ENCODE results near the gene SLC6A9. TPM values are rescaled to one million over a fixed set of nuclear protein-coding genes. Genes with fewer than 3 reads are reported as not detected.

Gene SLC6A9
- polyA plus RNA-seq, 3 donors: 5.4 to 6.3 (median 6.1) TPM

DNA sequence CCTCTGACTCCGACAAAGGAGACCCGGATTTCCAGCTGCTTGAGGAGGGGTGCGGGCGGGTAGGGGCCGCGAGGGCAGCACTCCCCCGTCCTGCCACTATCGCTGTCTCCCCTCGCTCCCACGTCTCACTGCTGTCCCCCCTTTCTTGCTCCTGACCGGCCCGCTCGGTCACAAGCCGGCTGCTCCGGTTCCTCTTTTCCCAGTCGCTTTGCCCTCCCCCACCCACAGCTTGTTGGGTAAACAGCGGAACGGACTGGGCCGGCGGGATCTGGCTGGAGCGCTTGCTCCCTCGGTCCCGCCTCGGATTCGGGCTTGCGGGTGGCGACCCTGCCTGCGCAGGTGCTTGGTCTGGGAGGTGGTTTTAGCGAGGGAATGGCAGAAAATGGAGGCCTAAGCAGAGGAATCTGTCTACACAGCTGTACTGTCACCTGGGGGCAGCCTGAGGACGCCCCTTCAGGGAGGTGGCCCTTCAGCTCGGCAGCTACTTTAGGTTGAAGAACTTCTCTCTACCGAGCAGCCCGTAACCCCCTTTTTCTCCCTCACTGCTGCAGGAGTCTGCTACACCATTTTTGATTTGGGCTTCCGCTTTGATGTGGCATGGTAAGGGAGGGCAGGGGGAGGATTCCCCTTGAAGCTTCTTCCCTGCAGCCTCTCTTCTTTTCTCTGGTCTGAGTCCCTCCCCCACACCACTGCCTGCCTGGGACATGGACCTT is 55.9 kb downstream of the SLC6A9 start:
- no peak for DNase-seq (ENCODE audit: low read depth in 3 of 3, low spot score in 2 of 3)

DNA sequence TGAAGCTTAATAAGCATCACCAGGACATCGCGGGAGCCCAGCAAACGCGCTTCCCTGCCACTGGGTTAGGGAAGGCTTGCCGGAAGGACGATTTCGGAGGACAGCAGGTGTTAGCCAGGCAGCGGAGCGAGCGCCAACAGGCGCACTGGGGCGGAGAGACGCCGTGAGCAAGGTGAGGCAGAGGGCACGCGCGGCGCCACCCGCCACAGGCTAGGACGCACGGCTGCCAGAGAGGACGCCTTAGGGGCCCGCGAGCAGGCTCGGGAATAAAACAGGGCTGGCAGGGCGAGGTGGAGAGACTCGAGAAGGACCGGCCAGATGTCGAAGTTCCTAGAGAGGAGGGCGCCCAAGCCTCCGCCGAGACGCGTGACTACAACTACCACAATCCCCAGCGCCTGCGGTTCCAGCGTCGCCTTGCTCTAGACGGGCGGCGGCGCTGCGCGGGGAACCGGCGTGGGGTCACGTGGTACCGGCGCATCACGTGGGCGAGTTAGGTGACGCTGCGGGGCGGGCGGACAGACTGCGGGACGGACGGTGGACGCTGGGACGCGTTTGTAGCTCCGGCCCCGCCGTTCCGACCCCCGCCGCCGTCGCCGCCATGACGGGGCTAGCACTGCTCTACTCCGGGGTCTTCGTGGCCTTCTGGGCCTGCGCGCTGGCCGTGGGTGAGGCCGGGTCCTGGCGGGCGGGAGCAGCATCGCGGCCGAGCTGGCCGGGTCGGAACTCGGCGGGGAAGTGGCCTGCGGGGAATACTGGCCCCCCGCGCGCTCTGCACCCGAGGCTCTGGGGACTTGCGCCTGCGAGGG is 56.6 kb downstream of the SLC6A9 start, which contains the start of gene ATP6V0B:
Gene ATP6V0B, plus strand, starts transcription at position 518 of the 806 bp plus-strand sequence. Its CDS starts 81 bp downstream, at position 599.
- DNase-seq (ENCODE audit: low read depth in 3 of 3, low spot score in 2 of 3): peak in 2 of 3 donors; percentile 75 to 86

DNA sequence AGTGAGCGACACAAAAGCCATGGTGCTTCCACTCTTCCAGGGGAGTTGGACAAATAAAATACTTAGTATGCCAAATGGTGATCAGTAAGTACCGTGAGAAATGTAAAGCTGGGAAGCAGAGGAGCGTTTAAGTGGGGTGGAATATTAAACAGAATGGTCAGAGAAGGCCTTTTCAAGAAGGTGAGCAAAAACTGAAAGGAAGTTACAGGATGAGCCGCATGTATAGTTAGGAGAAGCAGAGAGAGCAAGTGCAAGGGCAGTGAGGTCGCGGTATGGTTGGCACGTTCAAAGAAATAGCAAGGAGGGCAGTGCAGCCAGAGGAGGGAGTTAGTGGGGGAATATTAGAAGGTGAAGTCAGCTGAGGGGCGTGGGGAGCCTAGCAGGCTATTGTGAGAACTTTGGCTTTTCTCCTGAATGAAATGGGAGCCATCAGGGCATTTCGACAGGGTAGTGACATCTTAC is 57.2 kb downstream of the SLC6A9 start:
- no peak for DNase-seq (ENCODE audit: low read depth in 3 of 3, low spot score in 2 of 3)

DNA sequence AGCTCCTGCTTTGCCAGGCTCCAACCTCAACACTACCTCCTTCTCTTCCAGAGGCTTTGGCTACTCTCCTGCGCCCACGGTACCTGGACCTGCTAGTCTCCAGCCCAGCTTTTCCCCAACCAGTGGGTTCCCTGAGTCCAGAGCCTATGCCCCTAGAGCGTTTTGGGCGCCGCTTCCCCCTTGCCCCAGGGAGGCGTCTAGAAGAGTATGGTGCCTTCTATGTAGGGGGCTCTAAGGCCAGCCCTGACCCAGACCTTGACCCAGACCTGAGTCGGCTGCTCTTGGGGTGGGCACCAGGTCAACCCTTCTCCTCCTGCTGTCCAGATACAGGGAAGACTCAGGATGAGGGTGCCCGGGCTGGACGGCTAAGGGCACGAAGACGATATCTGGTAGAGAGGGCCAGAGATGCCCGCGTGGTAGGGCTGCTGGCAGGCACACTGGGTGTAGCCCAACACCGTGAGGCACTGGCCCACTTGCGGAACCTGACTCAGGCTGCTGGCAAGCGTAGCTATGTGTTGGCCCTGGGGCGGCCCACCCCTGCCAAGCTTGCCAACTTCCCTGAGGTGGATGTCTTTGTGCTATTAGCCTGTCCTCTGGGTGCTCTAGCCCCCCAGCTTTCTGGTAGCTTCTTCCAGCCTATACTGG is 59.8 kb downstream of the SLC6A9 start:
- no peak for DNase-seq (ENCODE audit: low read depth in 3 of 3, low spot score in 2 of 3)

DNA sequence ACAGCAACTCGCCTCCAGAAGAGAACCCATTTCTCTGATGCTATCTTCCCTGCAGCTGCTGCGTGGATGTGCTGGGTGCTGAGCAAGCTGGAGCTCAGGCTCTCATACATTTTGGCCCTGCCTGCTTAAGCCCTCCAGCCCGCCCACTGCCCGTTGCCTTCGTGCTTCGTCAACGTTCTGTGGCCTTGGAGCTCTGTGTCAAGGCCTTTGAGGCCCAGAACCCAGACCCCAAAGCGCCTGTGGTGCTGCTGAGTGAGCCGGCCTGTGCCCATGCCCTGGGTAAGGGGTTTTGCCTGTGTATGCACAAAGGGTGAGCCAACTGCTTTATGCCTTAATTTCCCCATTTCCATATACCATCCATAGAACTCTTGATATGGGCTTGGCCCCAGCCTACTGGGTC is 60.4 kb downstream of the SLC6A9 start:
- DNase-seq (ENCODE audit: low read depth in 3 of 3, low spot score in 2 of 3): no peak

DNA sequence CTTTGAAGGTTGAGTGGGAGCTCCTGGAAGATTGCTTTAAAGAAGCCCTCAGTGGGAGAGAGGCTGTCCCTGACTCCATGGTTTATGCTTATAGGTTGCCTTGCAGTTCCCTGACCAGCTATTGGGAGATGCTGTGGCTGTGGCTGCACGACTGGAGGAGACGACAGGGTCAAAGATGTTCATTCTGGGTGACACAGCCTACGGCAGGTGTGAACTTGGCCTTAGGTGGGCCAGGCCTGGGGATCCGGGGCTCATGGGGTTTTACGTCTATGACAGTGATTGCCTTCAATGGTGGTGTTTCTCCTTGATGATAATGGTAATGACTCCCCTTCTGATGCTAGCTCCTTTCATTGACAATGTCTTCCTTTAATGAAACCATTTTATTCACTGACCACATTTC is 60.8 kb downstream of the SLC6A9 start:
- no peak for DNase-seq (ENCODE audit: low read depth in 3 of 3, low spot score in 2 of 3)

DNA sequence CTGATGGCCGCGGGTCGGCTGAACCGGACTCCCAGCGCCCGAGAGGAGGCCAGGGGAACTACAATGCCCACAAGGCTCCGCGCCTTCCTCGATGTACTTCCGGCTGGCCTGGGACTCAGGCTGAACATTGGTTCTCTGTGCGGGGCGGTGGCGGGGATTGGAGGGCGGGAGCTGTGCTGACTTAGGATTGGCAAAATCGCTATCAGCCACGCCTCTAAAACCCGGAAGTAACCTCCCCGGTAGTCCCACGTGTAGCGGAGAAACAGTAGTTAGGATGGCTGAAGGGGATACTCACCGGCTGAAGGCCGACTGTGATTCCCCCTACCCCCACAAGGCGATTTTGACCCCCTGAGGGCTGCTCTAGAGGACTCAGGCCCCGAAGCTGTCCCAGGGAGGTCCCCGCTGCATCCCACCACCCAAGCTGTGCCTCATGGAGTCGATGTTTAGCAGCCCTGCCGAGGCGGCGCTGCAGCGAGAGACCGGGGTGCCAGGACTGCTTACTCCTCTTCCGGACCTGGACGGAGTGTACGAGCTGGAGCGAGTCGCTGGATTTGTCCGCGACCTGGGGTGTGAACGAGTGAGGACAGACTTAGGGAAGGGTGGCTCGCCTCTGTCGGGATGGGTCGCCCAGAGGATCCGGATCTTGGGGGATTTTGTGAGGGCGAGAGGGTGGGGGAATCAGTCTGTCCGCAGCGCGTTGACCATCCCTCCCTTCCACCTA is 61.4 kb downstream of the SLC6A9 start, which contains the start of gene DPH2:
Gene DPH2, plus strand, starts transcription at position 265 of the 721 bp plus-strand sequence. Its CDS starts 166 bp downstream, at position 431.
- peak; percentile 83 to 95 (median 89) for DNase-seq (ENCODE audit: low read depth in 3 of 3, low spot score in 2 of 3)

DNA sequence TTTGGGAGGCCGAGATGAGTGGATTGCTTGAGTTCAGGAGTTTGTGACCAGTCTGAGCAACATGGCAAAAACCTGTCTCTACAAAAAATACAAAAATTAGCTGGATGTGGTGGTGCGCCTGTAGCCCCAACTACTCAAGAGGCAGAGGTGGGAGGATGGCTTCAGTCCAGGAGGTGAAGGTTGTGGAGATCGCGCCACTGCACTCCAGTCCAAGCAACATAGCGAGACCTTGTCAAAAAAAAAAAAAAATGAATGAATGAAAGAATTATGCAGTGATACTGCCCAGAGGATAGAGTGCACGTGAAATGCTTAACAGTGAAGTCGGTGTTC is 61.9 kb downstream of the SLC6A9 start:
- no peak for DNase-seq (ENCODE audit: low read depth in 3 of 3, low spot score in 2 of 3)

DNA sequence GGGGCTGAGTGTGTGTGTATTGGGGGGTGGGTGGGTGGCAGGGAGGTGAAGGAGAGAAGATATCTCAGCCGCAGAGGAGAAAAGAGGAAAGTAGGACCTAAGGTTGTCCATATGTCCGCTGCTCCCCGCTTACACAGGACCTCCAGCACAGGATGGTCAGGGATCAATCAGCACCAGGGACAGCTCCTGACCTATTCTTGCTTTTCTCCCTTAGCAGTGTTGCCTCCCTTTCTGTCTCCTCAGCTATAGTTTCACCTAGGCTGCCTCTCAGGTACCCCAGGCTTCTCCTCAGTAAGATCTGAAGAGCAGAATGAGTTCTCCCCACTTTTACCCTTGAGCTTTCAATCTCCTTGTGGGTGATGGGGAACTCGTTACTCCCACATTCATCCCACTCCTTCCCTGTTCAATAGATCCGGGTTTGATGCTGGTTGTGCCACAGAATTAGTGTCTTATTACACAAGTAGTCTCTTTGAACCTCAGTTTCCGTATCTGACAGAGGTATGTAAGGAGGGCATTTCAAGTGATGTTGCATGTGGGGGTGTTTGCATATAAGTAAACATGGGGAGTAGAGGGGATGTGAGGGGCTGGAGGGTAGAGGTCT is 62.8 kb downstream of the SLC6A9 start:
- DNase-seq (ENCODE audit: low read depth in 3 of 3, low spot score in 2 of 3): no peak

DNA sequence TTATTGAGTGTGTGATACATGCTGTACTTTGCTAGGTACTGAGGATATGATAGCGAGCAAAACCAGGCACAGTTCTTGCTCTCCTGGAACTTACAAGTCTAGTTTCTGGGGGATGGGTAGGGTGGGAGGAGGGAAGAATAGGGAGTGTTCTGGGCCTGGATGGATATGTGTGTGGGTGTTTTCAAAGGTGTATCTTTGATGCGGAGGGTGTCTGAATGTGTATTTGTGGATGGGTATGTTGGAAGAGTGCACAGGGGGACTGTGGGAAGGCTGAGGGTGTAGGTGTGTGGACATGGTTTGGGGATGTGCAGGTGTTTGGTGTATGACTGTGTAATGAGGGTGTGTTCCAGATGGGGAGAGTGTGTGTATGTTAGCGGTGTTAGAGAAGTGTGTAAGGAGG is 65.9 kb downstream of the SLC6A9 start:
- no peak for DNase-seq (ENCODE audit: low read depth in 3 of 3, low spot score in 2 of 3)

DNA sequence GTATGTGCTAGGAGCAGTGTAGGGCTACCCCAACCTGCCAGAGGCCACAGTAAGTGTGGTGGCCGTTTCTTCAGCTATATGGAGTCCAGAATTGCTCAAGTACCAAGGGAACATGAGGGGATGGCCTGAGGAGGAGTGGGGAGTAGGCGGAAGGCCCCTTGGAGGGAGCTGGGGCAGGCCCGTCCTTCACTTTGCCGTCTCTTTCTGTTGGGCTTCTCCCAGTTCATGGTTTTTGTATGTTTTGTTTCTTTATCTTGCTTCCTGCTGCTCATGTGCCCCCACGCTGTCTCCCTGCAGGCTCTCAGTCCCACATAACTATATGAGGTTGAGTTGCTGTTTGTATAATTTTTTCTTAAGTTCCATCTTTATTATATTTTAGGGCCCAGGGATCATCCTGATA is 67.4 kb downstream of the SLC6A9 start:
- no peak for DNase-seq (ENCODE audit: low read depth in 3 of 3, low spot score in 2 of 3)

DNA sequence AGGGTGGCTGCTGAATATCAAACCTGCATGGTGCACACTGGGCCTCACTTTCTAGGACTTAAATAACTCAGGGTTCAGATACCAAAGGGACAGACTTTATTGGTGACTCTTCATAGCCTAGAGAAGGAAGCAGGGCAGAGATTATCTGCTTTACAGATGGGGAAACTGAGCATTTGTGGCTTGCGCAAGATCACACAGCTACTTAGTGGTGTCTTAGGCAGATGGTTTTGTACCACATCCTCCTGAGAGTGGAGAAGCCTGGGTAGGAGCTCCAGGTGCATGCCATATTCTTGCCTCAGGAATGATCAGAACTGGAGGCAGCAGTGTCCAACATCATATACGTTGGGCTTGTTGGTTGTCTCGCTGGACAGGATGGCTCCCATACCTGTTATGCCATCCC is 68.3 kb downstream of the SLC6A9 start:
- DNase-seq (ENCODE audit: low read depth in 3 of 3, low spot score in 2 of 3): no peak

DNA sequence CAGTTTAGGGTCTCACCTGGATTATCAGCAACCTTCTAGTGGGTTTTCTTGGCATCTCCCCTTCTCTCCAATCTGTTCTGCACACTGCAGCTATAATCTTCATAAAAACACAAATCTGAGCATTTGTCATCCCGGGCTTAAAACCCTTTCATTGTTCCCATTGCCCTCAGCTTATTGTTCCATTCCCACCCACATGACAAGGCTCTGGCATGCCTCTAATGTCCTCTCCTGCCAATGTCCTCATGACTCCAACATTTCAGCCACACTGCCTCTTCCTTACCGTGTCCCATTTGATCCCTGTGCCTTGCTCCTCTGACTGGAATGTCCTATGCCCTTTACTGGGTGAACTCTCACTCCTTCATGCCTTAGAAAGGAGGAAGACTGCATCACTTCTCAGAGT is 68.9 kb downstream of the SLC6A9 start:
- DNase-seq (ENCODE audit: low read depth in 3 of 3, low spot score in 2 of 3): no peak

DNA sequence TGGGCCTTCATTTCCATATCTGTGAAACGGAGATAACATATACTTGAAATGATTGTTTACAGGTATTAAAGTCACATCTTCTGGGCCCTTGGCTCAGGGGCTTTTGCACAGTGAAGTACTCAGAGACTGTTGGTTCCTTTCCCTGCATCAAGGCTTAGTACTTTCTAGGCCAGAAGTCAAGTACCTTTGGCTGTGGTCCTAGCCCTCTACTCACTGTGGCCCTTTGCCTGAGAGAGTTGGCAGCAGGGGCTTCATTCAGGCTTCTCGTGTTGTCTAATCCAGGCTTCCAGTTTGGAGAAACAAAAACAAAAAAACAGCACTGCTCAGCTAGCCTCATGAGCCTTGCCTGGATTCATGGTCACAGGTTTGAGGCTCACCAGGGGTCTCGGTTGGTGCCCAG is 69.6 kb downstream of the SLC6A9 start:
- no peak for DNase-seq (ENCODE audit: low read depth in 3 of 3, low spot score in 2 of 3)

DNA sequence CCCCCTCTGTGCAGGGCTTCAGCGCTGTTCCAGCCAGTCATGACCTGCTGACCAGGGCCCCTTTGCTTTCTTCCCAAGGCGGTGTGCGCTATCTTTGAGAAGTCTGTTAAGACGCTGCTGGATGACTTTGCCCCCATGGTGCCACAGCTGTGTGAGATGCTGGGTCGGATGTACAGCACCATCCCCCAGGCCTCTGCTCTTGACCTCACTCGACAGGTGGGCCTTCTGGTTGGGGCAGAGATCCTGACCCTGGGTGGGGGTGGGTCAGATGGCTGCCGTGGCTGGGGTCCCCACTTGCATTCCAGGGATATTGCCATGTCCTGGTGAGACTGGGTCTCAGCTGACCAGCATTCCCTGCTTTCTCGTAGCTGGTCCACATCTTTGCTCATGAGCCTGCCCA is 70.5 kb downstream of the SLC6A9 start:
- no peak for DNase-seq (ENCODE audit: low read depth in 3 of 3, low spot score in 2 of 3)

DNA sequence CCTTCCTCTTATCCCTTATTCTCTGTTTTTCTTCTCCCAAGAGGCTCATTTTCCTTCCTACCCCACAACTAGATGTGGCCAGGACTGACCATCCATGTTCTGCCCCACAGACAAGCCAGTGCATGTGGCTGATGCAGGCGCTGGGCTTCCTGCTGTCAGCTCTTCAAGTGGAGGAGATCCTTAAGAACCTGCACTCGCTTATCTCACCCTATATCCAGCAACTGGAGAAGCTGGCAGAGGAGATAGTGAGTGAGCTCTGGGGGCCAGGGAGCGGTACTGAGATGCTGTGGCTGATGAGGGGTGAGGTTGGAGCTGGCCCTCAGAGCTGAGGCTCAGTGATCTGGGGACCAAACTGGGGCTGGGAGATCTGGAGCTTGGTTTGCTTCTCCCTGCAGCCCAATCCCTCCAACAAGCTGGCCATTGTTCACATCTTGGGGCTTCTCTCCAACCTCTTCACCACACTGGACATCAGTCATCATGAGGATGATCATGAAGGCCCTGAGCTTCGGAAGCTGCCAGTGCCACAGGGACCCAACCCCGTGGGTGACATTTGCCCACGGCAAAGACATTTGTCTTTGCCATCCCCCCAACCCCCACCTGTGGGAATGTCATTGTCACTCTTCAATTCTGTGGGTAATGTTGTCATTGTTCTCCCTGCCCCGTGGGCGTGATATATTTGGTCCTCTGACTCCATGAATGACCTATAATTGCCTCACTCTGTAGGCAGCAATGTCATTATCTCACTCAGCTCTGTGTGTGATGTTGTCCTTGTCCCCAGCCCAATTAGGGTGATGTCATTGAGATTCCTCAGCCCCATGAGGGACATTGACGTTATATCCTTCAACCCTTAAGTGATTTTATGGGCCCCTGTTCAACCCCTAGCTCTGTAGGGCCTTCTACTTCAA is 72.7 kb downstream of the SLC6A9 start:
- DNase-seq (ENCODE audit: low read depth in 3 of 3, low spot score in 2 of 3): no peak

DNA sequence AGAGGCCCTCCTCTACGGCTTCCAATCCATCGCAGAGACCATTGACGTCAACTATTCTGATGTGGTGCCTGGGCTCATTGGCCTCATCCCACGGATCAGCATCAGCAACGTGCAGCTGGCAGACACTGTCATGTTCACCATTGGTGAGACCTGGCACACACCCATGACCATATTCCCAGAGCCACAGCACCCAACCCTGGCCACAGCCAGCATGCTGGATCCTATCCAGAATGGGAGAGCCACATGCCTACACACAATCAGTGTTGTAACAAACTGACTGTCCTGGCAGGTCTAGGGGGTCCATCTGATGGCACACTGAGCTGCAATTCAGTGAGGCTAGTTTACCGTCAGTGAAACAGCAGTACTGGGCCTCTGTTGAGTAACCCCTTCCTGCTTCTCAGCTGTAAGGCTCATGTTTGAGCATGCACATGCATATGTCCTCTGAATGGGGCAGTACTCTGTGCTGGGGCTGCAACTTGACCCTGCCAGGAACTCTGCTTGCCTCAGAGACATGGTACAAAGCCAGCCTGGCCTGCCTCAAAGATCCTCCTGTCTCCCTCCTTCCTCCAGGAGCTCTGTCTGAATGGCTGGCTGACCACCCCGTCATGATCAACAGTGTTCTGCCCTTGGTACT is 73.7 kb downstream of the SLC6A9 start:
- no peak for DNase-seq (ENCODE audit: low read depth in 3 of 3, low spot score in 2 of 3)

DNA sequence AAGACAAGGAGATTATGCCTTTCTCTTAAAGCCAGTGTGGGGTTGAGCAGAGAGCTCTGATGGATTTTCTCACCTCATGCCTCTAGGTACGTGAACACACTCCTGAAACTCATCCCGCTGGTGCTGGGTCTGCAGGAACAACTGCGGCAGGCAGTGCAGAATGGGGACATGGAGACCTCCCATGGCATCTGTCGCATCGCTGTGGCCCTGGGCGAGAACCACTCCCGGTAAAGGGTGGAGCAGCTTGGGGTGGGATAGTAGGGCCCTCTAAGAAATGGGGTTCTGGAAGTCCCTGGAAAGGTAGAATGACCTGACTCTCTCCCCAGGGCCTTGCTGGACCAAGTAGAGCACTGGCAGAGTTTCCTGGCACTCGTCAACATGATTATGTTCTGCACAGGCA is 75.0 kb downstream of the SLC6A9 start:
- DNase-seq (ENCODE audit: low read depth in 3 of 3, low spot score in 2 of 3): no peak

DNA sequence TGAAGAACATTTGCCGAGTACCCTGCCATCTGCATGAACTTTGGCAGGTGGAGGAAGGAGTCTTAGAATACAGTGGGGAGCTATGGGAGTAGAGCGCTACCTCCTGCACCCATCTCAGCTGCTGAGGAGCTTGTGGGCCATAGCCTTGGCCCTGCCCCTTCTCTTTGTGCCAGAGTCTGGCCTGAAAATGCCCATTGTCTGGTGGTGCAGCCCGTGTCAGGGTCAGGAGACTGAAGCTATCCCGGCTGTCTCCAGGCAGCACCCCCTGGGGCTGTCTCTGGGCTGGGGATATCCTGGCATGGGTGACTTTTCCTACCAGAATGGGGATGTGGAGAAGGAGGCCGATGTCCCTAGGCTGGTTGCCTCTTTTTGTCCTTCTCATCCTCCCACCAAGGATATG is 77.2 kb downstream of the SLC6A9 start:
- no peak for DNase-seq (ENCODE audit: low read depth in 3 of 3, low spot score in 2 of 3)
